ENCODE data around the gene FANCI. TPM values are rescaled to one million over a fixed set of nuclear protein-coding genes. Genes with fewer than 3 reads are reported as not detected.

Gene FANCI
- total RNA-seq, 1 donor from 2014 or later, result 66.8 TPM

DNA sequence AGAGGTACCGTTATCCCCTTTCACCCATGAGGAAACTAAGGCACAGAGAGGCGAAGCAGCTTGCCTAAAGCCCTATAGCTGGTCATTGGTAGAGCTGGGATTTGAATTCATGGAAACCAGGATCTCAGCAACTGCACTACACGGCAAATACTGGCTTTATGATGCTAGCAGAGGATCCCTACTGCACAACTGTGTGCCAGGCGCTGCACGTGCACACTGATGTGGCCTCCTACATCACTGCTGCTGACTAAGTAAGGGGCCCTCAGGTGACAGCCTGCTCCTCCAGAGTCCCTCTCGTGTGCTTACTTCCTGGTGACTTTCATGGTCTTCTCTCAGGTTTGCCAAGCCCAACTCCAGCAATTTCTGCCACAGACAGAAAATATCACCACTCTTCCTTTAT, 94.3 kb downstream of the FANCI start:
- no peak for TF ChIP-seq CTCF (conservative IDR thresholded peaks at IDR 0.05)
- Mint-ChIP-seq H3K4me1 (ENCODE audit: unreplicated experiment) (peaks cover 10% of the 10 kb centered on the region), H3K4me3 (no peak overlapping the region), H3K9me3 (no peaks in the 10 kb centered on the region), H3K27me3 (peaks cover 43% of the 10 kb centered on the region), H3K36me3 (peaks cover 6% of the 10 kb centered on the region), H3K27ac (no peak overlapping the region)
- DNase-seq (ENCODE audit: extremely low spot score, unreplicated experiment), result no peak

DNA sequence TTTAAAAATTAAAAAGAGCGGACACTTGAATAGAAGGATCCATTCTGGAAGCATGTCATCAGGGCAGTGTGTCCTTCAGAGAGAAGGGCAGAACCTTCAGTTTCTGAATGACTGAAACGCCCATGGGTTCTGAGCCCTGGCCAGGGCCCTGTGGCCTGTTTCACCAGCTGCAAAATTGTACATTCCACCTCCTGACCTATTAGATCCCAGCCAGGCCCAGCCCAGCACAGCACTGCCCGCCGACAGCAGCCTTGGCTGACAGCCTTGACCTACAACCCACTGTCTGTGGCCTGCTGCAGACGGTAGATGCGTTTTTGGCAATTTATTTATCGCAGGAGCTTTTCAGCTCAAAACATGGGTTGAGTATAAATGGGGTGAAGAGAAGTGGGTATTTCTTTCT, 96.8 kb downstream of the FANCI start:
- Mint-ChIP-seq H3K36me3 (no peaks in the 10 kb centered on the region), H3K4me1 (ENCODE audit: unreplicated experiment) (peaks cover under 1% of the 10 kb centered on the region), H3K27ac (no peak overlapping the region), H3K4me3 (no peak overlapping the region), H3K27me3 (peaks cover 39% of the 10 kb centered on the region), H3K9me3 (no peaks in the 10 kb centered on the region)
- no peak for DNase-seq (ENCODE audit: extremely low spot score, unreplicated experiment)
- TF ChIP-seq CTCF (conservative IDR thresholded peaks at IDR 0.05), result no peak

- H3K4me1 Mint-ChIP-seq (ENCODE audit: unreplicated experiment), result no peaks in the 10 kb centered on the region
- TF ChIP-seq CTCF (conservative IDR thresholded peaks at IDR 0.05), result no peak
- H3K36me3 Mint-ChIP-seq, result no peaks in the 10 kb centered on the region
- H3K4me3 Mint-ChIP-seq, result no peak overlapping the region
- no peak for DNase-seq (ENCODE audit: extremely low spot score, unreplicated experiment)
- H3K9me3 Mint-ChIP-seq, result no peaks in the 10 kb centered on the region
- no peak overlapping the region for H3K27ac Mint-ChIP-seq
- peaks cover 41% of the 10 kb centered on the region for H3K27me3 Mint-ChIP-seq
Measured at GRCh38 chr15:89341316-89342005, 97.7 kb downstream of the FANCI start.

GRCh38 chr15:89342840-89343239, 99.1 kb downstream of the FANCI start:
- no peaks in the 10 kb centered on the region for H3K36me3 Mint-ChIP-seq
- no peak overlapping the region for H3K4me3 Mint-ChIP-seq
- H3K27me3 Mint-ChIP-seq, result peaks cover 39% of the 10 kb centered on the region
- no peaks in the 10 kb centered on the region for H3K9me3 Mint-ChIP-seq
- DNase-seq (ENCODE audit: extremely low spot score, unreplicated experiment), result no peak
- no peak for TF ChIP-seq CTCF (conservative IDR thresholded peaks at IDR 0.05)
- no peak overlapping the region for H3K27ac Mint-ChIP-seq
- no peaks in the 10 kb centered on the region for H3K4me1 Mint-ChIP-seq (ENCODE audit: unreplicated experiment)

- Mint-ChIP-seq H3K27me3 (peaks cover 39% of the 10 kb centered on the region), H3K9me3 (no peaks in the 10 kb centered on the region), H3K36me3 (no peaks in the 10 kb centered on the region), H3K4me1 (ENCODE audit: unreplicated experiment) (no peaks in the 10 kb centered on the region), H3K27ac (no peak overlapping the region), H3K4me3 (no peak overlapping the region)
- no peak for DNase-seq (ENCODE audit: extremely low spot score, unreplicated experiment)
- no peak for TF ChIP-seq CTCF (conservative IDR thresholded peaks at IDR 0.05)
Measured at GRCh38 chr15:89345248-89345647, 101.5 kb downstream of the FANCI start.
